Activated gamma-delta T cell (primary cell): ENCODE measurements around the gene FGD6.
"Not testable (repeated sequence)": the region's sequence is repeated elsewhere in the genome, so short reads cannot be mapped to it uniquely, and the experiment has no call there.

Experiments used
- DNase-seq: peaks from one replicate; lab custom pipeline; 2025; lab: John Stamatoyannopoulos, UW

FGD6 gene

GRCh38 chr12:95234187-95234586, 16.9 kb upstream of the FGD6 start:
- DNase-seq = not testable (repeated sequence)

- DNase-seq = no peak
These were observed 13.9 kb upstream of the FGD6 start for GRCh38 chr12:95231190-95231589.

GRCh38 chr12:95230313-95230712, 13.0 kb upstream of the FGD6 start:
- DNase-seq = no peak

- no peak for DNase-seq
These were observed 12.4 kb upstream of the FGD6 start for GRCh38 chr12:95229636-95230035.

GRCh38 chr12:95228617-95229016, 11.3 kb upstream of the FGD6 start:
- no peak for DNase-seq

- no peak for DNase-seq
These were observed 10.6 kb upstream of the FGD6 start for GRCh38 chr12:95227818-95228356.

GRCh38 chr12:95225645-95226212, 8.5 kb upstream of the FGD6 start:
- no peak for DNase-seq

DNA sequence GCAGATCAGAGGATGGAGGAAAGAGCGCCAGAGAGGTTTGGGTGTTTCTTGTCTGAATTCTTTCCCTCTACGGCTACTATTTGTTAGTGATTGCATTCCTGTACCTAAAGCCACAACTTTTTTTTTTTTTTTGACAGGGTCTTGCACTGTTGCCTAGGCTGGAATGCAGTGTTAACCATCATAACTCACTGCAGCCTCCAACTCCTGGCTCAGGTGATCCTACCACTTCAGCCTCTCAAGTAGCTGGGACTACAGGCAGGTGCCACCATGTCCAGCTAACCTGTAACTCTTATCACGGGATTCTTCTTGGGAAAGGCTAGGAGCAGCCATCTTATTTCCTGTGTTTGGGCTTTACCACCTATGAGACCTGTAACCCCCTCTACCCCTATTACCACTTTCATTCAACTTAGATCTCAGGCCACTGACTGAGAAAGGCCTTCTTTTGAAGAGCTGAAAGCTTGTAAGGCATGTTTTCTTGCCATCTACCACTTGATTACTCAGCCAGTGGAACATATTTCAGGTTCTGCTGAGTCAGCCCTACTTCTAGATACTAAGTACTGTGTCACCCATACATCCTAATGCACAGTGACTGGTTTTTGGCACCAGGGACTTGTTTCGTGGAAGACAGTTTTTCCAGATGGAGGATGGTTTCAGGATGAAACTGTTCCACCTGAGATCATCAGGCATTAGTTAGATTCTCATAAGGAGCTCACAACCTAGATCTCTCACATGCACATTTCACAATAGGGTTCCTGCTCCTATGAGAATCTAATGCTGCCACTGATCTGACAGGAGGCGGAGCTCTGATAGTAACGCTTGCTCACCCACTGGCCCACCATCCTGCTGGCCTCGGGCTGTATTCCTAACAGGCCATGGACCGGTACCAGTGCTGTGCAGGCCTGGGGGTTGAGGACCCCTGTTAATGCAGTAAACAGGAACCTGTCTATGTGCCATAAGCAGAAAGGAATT, 7.2 kb upstream of the FGD6 start:
- no peak for DNase-seq

- no peak for DNase-seq
These were observed 3.5 kb upstream of the FGD6 start for GRCh38 chr12:95220726-95221125.

- DNase-seq = no peak
These were observed 2.9 kb upstream of the FGD6 start for GRCh38 chr12:95220190-95220589.

DNA sequence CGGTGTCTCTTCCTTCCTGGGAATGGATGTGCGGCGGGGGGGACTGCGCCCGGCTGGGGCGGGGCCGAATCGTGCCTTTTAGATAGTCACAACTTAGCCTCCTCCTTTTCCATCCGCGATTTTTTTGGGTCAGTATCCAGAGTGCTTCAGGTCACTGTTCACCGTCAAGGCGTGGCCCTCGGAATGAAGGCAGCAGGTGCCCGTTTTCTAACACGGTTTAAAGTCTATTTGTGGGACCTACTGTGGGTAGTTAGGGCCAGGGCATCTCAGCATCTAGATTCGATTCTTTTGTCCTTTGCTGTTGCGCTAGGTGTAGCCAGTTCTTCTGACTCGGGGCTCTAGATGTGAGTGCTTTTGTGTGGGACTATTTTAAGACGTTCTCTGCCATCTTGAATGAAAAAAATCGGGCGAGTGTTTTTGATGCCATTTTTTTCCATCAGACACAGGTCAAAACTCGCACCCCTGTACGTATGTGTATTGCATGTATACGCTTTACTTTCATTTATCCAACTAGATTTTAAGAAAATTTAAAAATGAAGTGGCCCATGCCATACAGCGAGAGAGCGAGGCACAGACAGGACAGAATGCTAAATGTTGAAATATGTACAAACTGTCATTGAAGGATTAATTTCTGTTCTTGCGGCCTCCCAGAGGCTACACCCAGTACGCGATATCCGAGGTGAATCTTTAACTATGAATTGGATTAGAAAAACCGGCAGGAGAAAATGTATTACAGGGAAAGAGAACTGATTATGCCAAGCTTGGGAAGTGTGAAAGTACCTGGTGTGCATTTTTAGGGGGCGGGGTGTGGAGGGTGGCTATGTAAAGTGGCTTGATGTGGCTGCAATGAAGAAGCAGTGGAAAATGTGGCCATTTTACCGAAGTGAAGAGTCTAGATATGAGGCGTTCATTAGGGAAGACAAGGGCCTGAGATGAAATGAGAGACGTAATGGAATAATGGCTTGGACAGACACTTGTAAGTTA, 1.2 kb upstream of the FGD6 start:
- no peak for DNase-seq

GRCh38 chr12:95216711-95217376, 423 bp downstream of the FGD6 start:
- no peak for DNase-seq

- no peak for DNase-seq
These were observed 1.3 kb downstream of the FGD6 start for GRCh38 chr12:95215949-95216348.

- DNase-seq = no peak
These were observed 2.8 kb downstream of the FGD6 start for GRCh38 chr12:95214466-95214865.

- no peak for DNase-seq
These were observed 3.3 kb downstream of the FGD6 start for GRCh38 chr12:95213928-95214327.

GRCh38 chr12:95213119-95213518, 4.1 kb downstream of the FGD6 start:
- no peak for DNase-seq

DNA sequence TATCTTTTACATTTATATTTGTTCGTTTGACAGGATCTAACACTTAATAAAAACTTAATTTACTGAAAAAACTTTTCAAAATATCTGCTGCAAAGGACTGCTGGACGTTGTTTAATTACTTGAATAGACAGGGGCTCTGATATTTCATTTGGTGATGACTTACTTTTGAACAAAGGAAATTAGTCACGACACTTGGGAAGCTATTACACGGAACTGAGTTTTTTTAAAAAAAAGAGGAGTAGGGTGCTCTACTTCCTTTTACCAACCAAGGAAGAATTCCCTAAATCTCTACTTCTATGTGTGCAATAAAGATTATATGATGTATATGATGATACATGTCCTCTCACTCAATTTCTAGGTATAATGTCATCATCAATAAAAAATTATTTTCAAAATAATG, 4.7 kb downstream of the FGD6 start:
- DNase-seq = no peak

DNA sequence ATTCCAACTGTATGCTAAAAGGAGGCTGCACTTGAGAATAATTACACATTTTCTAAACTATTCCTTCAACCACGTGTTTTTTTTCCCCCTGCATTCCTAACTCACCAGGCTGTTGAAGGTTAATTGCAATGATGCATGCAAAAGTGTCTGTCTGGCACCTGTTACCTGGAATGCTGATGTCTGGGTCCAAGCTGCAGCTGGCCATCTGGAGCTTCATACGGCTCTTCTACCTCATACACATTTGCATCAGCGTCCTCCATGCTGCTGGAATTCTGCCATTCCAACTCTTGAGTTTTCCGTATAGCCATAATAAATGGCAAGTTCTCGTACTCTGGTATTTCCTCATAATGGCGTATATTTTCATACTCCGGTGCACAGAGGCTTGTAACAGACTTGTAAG, 8.6 kb downstream of the FGD6 start:
- no peak for DNase-seq

DNA sequence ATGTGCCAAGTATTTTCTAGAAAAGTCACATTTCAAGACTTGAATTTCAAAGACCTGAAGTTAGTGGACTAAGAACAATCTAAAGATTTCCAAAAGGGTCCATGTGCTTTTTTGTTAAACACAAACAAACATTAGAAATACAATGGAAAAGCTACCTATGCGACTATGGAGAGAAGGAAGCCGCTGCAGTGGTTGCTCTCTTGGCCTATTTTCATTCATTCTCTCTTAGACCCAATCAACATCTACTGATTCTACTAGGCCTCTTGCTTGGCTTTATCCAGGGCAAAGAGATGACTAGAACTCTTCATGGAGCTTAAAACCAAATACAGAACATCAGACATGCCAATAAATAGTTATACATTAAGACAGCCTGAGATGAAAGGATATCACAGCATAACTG, 9.9 kb downstream of the FGD6 start:
- DNase-seq = no peak

DNA sequence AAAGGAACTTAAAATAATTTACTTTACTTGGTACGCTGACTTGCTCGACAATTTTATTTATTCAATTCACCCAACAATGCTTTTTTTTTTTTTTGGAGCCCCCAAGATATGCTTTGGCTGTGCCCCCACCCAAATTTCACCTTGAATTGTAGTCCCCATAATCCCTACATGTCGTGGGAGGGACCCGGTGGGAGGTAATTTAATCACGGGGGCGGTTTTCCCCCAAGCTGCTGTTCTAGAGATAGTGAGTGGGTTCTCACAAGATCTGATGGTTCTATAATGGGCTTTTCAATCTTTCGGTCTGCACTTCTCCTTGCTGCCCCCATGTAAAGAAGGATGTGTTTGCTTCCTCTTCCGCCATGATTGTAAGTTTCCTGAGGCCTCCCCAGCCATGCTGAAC, 10.4 kb downstream of the FGD6 start:
- DNase-seq = no peak

GRCh38 chr12:95205685-95206084, 11.6 kb downstream of the FGD6 start:
- no peak for DNase-seq
